IPS DF 19.7 (cell line): ENCODE results near the gene RPL11.
"Not testable (repeated sequence)": the region's sequence is repeated elsewhere in the genome, so short reads cannot be mapped to it uniquely, and the experiment has no call there.

ENCODE experiments used
- DNase-seq: peaks from one replicate; pipeline ENCODE4 v3.0.0-alpha.2; 2013; ENCODE audit warnings: low read depth, low spot score

Gene RPL11

DNA sequence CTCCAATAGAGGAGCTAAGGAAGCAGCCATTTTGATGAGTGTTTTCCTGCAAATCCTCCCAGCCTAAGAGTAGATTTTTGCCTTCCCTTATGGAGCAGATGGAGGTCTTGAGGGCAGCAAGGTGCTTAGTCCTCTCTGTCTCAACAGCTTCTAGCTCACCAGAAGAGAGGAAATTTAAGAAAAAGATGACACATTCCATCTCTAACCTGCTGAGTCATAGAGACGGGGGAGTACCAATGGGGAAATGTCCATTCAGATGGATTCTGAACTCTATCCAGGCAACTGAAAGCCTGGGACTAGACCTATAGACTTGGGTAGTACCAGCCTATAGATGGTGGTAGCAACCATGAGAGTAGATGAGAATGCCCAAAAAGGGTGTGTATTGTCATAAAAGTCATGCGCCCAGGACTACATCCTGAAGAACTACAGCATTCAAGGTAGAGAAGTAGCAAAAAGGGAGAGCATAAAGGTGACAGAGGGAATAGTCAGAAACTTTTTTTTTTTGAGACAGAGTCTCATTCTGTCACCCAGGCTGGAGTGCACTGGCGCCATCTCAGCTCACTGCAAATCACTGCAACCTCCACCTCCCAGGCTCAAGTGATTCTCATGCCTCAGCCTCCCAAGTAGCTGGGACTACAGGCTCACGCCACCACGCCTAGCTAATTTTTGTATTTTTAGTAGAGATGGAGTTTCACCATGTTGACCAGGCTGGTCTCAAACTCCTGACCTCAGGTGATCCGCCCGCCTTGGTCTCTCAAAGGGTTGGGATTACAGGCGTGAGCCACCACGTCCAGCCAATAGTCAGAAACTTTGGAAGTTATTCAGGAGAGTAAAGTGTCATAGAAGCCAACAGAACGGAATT, 41.0 kb downstream of the RPL11 start:
- no peak for DNase-seq

DNA sequence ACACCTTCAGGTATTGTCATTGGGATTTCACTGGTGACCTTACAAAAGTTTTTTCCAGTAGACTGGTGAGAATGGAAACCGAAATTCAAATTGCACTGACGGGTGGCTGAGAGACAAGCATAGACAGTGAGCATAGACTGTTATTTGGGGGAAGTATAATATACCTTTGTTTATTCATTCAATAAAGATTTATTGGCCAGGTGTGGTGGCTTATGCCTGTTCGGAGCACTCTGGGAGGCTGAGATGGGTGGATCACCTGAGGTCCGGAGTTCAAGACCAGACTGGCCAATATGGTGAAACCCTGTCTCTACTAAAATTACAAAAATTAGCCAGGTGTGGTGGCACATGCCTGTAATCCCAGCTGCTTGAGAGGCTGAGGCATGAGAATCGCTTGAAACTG, 41.7 kb downstream of the RPL11 start:
- not testable (repeated sequence) for DNase-seq

DNA sequence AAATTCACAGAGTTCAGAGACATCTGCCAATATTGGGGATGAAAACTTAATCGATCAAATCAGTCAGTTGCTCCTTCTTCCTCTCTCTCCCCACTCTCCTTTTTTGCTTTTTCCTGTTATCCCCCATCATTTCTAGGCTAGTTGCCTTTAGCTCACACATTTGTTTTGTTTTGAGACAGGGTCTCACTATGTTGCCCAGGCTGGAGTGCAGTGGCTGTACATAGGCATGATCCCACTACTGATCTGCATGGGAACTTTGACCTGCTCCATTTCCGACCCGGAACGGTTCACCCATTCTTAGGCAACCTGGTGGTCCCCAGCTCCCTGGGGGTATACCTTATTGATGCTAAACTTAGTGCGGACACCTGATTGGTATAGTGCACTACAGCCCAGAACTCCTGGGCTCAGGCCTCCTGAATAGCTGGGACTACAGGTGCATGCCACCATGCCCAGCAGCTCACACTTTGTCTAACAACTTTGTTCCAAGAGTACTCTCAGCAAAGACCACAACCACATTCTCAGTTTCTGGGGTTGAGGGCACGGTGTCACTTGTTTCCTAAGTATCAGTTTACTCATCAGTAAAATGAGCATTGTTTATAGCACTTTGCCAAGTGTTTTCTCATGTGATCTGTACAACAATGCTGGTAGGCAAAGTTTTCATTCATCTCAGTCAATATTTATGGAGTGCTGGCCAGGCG, 45.0 kb downstream of the RPL11 start:
- no peak for DNase-seq

DNA sequence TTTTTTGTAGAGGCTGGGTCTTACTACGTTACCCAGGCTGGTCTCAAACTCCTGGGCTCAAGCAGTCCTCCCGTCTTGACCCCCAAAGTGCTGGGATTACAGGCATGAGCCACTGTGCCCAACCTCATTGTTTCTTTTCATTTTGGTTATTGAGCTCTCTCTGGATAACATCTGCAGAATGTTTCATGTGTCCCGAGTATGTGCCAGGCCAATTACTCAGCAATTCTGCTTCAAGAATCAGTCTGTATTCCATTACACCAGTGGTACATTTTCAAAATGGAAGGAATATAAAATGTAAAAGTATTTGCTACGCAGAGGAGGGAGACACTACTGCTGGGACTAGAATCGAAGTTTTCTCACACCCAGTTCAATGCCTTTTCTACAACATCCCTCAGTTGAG, 50.0 kb downstream of the RPL11 start:
- no peak for DNase-seq

DNA sequence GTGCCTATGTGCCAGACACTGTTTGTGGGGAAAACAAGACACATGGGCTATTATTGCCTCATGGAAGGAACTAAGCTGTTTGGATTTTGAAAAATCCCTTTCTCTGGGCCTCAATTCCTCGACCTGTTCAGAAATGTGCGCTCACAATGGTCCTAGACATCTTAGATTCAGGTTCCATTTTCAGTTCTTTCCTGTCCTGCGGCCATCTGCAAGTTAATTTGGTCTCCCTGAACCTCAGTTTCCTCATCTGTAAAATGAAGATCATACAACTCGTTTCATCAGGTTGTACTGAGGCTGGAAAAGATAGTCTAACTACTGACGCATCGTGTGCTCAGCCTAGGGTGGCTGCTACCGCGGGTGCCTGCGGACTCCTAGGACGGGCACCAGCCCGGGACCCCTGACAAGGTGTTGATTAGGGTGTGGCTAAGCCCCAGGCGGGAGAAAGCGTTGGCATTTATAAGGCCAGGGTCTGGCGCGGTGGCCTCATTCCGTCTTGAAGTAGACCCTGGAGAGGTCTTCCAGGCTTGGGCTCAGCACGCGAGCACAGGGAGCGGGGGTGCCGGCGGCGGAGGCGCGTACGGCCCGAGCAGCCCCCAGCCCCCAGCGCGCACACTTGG, 51.2 kb downstream of the RPL11 start:
- no peak for DNase-seq

DNA sequence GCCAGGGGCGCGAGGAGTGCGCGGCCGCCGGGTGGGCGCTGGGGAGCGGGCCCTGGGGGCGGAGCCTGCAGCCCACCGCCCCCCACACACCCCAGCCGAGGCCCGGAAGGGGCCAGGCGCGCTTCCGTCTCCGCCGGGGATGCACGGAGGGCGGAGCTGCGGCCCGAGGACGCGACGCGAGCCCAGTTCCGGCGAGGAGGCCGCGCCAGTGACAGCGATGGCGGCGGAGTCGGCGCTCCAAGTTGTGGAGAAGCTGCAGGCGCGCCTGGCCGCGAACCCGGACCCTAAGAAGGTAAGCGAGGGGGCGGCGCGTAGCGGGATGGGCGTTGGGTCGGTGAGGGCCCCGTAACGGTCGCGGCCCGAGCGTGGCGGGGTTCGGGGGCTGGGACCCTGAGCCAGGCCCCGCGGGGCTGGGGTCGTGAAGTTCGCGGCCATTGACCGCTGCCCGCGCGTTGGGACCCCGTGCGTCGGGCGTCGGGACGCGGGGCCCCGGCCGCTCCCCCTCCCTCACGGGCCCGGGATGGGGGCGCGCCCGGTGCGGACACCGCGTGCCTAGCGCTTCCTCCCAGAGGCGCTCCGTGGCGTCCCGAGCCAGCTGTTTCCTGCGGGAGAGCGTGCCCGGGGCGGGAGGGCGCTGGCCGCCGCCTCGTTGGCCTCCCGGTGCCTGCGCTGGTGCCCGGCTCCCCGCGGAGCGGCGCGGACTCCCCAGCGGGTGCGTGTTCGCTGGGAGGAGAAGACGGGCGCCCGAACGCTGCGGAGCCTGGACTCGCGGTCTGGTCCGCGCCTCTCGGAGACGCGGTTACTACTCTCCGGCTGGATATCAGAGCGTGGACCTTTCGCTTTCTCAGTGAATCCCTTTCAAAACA, 51.9 kb downstream of the RPL11 start, which contains the start of gene ELOA:
TSS of gene ELOA (plus strand) at position 185 of the 866 bp plus-strand sequence. CDS start at position 218, 33 bp downstream.
- DNase-seq, result no peak

DNA sequence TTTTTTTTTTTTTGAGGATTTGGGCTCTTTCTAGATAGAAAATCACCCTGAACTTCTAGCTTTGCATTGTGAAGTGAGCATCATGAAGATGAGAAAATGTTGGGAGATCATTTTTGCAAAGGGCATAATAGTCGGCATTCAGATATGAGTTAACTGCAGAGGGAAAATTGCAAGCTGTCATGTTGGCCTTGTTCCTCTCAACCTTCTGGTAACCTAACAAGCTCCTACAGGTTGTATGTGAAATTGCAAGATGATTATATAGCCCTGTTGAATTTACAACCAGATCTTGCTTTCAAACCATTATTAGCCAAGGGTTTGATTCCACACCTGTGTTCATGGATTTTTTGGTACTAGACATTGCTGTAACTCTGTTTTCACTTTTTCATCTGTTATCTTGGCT, 53.9 kb downstream of the RPL11 start:
- DNase-seq, result no peak
